ENCODE results near the gene UBE2L6. TPM values are rescaled to one million over a fixed set of nuclear protein-coding genes. Genes with fewer than 3 reads are reported as not detected.

Gene UBE2L6
- total RNA-seq, 1 donor from 2014 or later: 69.2 TPM

DNA sequence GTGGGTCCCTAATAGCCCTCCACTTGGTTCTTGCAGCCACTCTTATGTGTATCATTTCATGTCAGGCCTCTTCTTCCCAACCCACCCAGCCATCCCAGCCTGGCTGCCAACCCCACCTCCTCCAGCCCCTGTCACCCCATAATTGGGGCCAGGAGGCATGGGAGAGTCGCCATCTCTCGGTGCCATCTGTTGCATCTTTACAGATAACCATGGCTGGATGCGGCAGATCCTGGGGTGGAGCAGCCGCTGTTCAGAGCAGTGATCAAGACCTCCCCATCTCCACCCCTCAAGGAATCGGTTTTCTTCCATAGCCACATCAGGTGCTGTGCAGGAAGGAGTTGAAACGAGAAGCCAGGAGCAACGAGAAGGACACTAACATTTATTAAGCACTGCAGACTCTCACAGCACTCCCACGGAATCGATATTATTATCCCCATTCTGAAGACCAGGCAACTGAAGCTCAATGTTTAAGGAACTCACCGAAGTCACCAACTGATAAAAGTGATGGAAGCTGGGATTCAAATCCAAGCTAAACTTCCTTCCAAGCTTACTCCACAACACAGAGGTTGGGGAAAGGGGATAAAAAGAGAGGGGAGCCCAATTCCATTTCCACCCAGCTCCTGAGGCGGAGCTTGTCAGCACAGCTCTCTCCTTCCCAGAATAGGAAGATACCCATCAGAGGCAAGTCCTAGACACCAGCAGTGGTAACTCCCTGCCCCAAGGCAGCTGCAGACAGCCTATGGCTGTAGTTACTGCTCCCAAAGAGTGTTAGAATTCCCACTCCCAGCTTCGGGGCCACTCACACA is 54.6 kb downstream of the UBE2L6 start:
- TF ChIP-seq, protein P1, sequence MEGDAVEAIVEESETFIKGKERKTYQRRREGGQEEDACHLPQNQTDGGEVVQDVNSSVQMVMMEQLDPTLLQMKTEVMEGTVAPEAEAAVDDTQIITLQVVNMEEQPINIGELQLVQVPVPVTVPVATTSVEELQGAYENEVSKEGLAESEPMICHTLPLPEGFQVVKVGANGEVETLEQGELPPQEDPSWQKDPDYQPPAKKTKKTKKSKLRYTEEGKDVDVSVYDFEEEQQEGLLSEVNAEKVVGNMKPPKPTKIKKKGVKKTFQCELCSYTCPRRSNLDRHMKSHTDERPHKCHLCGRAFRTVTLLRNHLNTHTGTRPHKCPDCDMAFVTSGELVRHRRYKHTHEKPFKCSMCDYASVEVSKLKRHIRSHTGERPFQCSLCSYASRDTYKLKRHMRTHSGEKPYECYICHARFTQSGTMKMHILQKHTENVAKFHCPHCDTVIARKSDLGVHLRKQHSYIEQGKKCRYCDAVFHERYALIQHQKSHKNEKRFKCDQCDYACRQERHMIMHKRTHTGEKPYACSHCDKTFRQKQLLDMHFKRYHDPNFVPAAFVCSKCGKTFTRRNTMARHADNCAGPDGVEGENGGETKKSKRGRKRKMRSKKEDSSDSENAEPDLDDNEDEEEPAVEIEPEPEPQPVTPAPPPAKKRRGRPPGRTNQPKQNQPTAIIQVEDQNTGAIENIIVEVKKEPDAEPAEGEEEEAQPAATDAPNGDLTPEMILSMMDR (IDR thresholded peaks at IDR 0.05): no peak
- Mint-ChIP-seq H3K27ac (peak overlapping the region; percentile 71), H3K4me1 (peaks cover 38% of the 10 kb centered on the region)

DNA sequence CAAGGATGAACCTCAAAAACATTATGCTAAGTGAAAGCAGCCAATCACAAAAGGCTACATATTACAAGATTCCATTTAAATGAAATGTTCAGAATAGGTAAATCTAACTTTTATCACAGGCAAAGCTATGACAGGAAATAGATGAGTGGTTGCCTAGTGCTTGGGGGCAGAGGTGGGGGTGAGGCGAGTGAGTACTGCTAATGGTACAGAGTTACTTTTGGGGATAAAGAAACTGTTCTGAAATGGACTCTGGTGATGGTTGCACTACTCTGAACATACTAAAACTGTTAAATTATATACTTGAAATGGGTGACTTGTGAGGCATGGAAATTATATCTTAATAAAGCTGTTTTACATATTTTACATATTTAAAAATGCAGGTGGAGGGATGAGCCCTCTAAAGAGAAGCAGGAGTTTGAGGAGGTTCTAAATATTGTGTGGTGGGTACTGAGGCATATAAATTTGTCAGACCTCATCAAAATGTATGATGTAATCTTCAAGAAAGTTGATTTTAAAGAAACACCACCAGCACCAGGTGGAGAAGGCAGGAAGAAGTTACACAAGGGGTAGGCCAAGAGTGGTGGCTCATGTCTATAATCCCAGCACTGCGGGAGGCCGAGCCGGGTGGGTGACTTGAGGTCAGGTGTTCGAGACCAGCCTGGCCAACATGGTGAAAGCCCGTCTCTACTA is 55.6 kb downstream of the UBE2L6 start:
- Mint-ChIP-seq H3K27me3 (no peaks in the 10 kb centered on the region), H3K9me3 (no peaks in the 10 kb centered on the region), H3K36me3 (ENCODE audit: low read depth) (peaks cover 4% of the 10 kb centered on the region), H3K27ac (peak overlapping the region; percentile 71), H3K4me3 (peak overlapping the region; percentile 4), H3K4me1 (peaks cover 38% of the 10 kb centered on the region)
- ChIA-PET CTCF (interaction anchor here (2.0 to 2.3 kb wide), 2 partner anchors 18 to 55 kb away, joined by 7 to 9 read pairs; no protein-coding TSS in a partner anchor), POLR2A (interaction anchor here (0.6 to 1.1 kb wide), 3 partner anchors 18 to 187 kb away, joined by 3 read pairs; partner anchors contain the start of gene TNKS1BP1)
- TF ChIP-seq, protein P1 (IDR thresholded peaks at IDR 0.05): no peak
- intact Hi-C loops (cut with micrococcal nuclease): loop anchor here (10.0 kb wide), 1 partner anchor 1643 kb away; no protein-coding TSS in a partner anchor
- peak; percentile 47 for ATAC-seq (ENCODE audit: low read depth)
- DNase-seq: no peak

More for the DNA sequence above, 54.6 kb downstream of the UBE2L6 start:
- no peak for DNase-seq
- POLR2A ChIA-PET: interaction anchor here (0.5 to 3.6 kb wide), 4 partner anchors 20 to 1060 kb away, joined by 4 to 18 read pairs (median 4); no protein-coding TSS in a partner anchor
- H3K9me3 Mint-ChIP-seq: no peaks in the 10 kb centered on the region
- CTCF ChIA-PET: interaction anchor here (1.2 to 6.7 kb wide), 5 partner anchors 14 to 57 kb away, joined by 3 to 45 read pairs (median 6); no protein-coding TSS in a partner anchor
- no peak for ATAC-seq (ENCODE audit: low read depth)
- H3K4me3 Mint-ChIP-seq: peak overlapping the region; percentile 67
- intact Hi-C loops (cut with micrococcal nuclease): loop anchor here (10.0 kb wide), 1 partner anchor 1642 kb away; no protein-coding TSS in a partner anchor
- no peaks in the 10 kb centered on the region for H3K27me3 Mint-ChIP-seq
- peaks cover 4% of the 10 kb centered on the region for H3K36me3 Mint-ChIP-seq (ENCODE audit: low read depth)

DNA sequence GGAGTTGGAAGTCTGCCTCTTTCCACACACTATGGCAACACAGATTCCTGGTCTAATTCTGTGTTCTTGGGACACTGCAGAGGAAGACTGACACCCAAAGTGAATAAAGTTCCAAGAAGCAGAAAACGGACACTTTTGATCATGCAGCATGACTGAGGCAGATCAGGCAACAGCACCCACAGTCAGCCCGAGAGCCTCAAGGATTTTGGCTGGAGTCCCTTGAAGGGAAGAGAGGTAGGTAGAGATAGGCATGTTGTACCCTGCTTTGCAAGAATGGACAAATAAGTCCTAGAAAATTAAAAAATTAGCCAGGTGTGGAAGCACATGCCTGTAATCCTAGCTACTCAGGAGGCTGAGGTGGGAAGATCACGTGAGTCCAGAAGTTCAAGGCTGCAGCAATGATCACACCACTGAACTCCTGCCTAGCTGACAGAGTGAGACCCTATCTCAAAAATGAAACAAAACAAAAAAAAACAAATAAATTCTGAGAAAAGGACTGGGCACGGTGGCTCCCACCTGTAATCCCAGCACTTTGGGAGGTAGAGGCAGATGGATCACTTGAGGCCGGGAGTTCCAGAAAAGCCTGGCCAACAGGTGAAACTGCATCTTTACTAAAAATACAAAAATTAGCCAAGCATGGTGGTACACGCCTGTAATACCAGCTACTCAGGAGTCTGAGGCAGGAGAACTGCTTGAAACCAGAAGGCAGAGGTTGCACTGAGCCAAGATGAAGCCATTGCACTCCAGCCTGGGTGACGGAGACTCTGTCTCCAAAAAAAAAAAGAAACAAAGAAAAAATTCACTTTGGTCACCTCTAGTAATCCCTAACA is 58.9 kb downstream of the UBE2L6 start:
- no peaks in the 10 kb centered on the region for H3K27me3 Mint-ChIP-seq
- no peaks in the 10 kb centered on the region for H3K9me3 Mint-ChIP-seq
- intact Hi-C loops (cut with micrococcal nuclease): no loop called here
- no peaks in the 10 kb centered on the region for H3K36me3 Mint-ChIP-seq (ENCODE audit: low read depth)
- no peak for DNase-seq
- CTCF ChIA-PET: no interaction called here
- no peak for ATAC-seq (ENCODE audit: low read depth)
- no peak overlapping the region for H3K4me3 Mint-ChIP-seq
- POLR2A ChIA-PET: no interaction called here
- H3K27ac Mint-ChIP-seq: no peak overlapping the region
- peaks cover 21% of the 10 kb centered on the region for H3K4me1 Mint-ChIP-seq
- TF ChIP-seq, protein P1 (IDR thresholded peaks at IDR 0.05): no peak

DNA sequence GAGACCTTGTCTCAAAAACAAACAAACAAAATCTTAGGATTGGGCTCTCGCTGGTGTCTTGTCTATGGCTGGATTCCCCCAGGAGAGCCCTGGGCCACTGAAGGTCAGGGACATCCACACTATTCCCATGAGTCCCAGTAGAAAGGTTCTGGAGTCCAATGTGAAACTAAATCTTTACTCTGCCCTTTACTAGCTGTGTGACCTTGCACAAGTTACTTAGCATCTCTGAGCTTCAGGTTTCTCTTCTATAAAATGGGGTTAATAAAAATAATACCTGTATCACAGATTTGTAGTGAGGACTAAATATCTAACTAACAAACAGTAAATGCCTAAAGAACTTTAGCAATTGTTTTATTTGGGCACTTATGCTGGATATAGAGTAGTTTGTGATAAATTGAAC is 61.0 kb downstream of the UBE2L6 start:
- Mint-ChIP-seq H3K27ac (no peak overlapping the region), H3K9me3 (no peaks in the 10 kb centered on the region), H3K36me3 (ENCODE audit: low read depth) (peaks cover 5% of the 10 kb centered on the region), H3K27me3 (no peaks in the 10 kb centered on the region), H3K4me1 (peaks cover 2% of the 10 kb centered on the region), H3K4me3 (no peak overlapping the region)
- POLR2A ChIA-PET: no interaction called here
- ATAC-seq (ENCODE audit: low read depth) (no peak), DNase-seq (no peak)
- intact Hi-C loops (cut with micrococcal nuclease): no loop called here
- CTCF ChIA-PET: interaction anchor here (2.8 to 4.2 kb wide), 2 partner anchors 13 to 23 kb away, joined by 7 to 22 read pairs; no protein-coding TSS in a partner anchor
- TF ChIP-seq, protein P1 (IDR thresholded peaks at IDR 0.05): no peak
